ENCODE results near the gene CINP. TPM values are rescaled to one million over a fixed set of nuclear protein-coding genes. Genes with fewer than 3 reads are reported as not detected.
A peak's percentile ranks its signal among the peaks of the same experiment; 100 is the strongest.

Gene CINP
- polyA plus RNA-seq (2013, experiment 1 of 2; ENCODE audit: insufficient read length): 37.8 TPM
- polyA plus RNA-seq (2013, experiment 2 of 2; ENCODE audit: insufficient read length): 35.2 TPM

DNA sequence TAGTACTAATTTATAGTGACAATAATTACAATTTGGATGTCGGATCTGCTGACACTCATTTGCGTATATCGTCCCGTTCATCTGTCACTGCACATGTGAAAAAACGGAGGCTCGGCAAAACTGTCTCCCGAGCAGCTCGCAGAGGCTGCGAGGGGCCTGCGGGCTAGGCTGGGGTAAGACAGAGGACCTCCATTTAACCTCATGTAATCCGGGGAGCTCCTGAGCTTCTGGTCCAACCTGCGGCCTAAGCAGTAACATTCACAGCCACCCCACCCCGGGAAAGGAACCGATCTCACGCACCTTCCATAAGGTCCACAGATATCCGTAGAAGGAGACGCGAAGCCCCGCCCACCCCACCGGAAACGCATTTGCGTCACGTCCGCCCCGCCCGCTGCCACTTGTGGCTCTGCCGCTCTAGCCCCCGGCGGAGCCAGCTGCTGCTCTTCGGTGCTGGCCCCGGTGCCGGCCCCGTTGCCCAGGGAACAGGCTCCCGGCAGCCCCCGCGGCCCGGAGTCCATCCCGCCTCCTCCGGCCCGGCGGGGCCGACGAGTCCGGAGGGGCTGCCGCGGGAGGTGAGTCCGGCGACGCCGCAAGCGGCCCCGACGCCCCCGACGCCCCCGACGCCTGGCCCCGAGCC is at the start of gene CINP, which contains the start of gene TECPR2:
CINP (minus strand) TSS at position 346 of the 637 bp plus-strand sequence; CDS start at position 307, 39 bp downstream.
TECPR2 (plus strand) TSS at position 397 of the 637 bp plus-strand sequence. CDS start 13,781 bp downstream, outside the sequence.
- peak; percentile 94 for DNase-seq

DNA sequence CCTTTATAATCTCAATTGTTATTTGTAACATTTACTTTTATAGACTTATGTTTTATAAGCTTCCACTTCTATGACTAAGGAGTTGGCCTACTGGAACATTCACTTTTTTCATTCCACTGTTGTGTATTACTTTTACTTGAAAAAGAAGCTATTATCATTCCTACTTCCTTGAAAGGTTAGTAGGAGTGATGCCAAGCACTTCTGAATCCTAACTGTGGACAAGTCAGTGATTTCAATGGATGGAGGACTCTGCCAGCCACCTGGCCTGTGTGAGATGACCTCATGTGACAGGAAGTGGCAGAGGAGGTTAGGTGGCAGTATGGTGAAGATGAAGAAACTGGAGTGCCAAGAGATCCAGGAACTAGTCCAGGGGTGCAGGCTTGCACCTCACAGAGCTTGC is 46.0 kb upstream of the CINP start:
- DNase-seq: no peak

DNA sequence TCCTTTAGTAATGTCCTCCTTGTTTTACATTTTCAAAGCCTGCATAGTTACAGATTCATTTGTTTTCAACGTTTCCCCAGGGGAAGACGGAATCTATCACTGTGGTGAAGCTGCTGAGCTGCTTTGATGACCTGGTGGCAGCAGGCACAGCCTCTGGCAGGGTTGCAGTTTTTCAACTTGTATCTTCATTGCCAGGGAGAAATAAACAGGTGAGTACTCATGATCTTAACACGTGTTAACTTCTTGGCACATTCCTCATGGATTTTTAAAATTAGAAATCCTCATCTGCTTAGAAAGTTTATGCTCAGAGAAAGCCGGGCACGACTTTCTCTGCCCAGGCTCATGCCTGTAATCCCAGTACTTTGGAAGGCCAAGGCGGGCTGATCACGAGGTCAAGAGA is 44.6 kb upstream of the CINP start:
- no peak for DNase-seq

DNA sequence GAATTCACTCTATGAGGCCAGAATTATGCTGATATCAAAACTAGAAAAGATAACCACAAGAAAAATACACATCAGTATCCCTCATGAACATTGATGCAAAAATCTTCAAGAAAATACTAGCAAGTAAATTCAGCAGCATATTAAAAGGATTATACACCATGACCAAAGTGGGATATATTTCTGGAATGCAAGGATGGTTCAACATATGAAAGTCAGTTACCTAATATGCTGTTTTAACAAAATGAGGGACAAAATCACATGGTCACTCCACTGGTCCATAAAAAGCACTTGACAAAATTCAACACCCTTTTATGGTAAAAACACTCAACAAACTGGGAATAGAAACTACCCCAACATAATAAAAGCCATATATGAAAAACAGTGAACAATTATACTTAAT is 40.3 kb upstream of the CINP start:
- no peak for DNase-seq

DNA sequence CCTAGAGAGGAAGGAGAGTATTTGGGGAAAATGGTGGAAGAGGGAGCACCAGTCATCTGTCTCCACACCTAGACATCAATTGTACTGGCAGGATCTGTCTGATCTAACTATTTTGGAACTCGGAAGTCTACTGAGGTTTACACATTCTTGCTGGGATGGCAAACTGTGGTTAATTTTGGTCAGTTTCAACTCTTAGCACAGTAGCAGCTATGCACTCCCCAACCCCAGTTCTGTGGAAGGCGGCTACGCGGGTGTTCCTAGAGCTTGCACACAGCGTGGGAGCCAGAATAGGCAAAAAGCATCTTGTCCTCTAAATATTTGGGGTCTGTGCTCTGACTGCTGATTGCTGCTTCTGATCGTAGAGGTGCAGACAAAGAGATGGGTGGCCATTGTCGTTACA is 33.8 kb upstream of the CINP start:
- DNase-seq: peak; percentile 48

DNA sequence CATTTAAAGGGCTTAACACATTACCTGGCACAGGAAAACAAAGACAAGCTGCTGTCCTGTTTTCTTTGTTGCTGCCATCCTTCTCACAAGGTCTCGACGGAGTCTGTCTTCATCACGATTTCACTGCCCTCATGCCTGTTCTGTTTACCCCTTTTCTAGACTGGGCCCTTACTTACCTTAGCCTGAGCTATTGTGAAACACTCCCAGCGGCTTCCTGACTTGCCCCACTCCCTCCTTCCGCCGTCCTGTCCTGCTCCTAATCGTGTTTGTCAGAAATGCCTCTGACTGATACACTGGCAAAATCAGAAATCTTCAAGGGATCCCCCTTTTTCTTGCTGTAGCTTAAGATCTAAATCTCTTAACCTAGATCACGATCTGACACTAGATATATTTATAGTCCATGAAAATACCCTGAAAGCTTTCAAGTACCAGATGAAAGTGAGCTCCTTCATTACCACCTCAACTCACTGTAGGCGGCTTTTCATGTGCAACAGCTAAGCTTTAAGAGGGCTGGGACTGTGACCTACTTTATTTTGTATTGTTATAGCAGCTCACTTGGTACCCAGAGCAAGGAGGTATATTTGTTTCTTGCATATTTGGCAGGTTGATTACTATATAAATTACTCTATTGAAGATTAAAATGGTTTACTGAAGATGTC is 32.2 kb upstream of the CINP start:
- no peak for DNase-seq

DNA sequence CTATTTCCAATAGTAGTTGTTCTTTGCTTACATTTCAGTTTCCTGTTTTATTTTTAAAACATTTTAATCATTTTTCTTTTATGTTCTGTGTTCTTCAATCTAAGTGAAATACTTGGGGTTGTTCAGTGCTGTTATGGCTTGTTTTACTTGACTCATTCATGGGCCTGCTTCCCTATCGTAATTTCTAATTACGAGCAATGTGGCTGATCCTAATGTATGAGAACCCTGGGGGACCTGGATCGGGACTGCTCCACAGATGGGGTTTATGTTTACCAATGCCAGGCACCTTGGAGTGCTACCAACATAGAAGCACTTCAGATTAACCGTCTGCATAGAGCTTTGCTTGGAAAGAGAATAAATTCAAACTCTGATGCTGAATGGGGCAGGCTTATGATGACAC is 29.8 kb upstream of the CINP start:
- DNase-seq: no peak

DNA sequence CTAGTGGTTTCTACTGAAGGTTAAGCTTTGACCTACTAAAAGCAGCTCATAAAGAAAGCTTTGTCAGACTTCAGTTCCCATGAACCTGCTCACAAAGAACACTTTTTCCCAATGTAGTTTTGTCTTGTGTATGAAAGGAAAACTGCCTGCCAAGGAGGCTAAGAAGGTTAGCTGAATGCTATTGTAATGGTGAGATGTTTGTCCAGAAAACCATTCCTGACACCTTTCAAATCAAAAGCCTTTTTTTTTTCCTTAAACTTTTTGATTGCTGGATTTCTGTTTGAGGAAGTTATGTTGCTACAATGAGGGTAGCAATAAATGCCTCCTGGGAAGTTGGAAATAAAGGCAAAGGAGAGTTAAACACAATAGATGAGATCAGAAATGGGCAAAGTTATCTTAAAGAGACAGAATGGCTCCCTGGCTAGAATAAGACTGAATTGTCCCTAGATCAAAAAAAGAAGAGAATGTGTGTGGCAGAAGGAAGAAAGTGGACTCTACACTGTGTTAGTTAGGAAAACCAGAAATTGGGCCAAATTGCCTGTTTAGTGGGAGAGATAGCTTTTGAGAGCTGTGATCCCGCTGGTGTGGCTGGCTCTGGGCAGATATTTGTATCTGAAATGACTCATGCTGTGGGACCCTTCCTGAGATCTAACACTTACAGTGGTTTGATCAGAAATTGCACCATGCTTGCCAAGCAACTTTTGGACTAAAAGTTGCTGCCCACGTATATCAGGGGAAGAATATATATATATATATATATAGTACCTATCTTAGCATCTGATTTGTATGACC is 27.6 kb upstream of the CINP start:
- peak; percentile 8 for DNase-seq

DNA sequence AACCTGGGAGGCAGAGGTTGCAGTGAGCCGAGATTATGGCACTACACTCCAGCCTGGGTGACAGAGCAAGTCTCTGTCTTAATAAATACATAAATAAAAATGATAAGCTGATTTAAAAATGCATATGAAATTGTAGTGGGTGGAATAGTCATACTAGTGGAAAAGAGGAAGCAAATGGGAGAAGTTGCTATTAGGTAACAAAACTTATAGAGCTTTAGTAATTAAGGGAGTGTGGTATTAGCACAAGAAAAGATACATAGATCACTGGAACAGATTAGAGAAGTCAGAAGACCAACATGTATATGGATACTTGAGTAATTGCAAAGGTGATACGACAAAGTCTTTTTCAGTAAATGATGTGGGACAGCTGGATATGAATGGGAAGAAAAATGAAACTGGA is 26.6 kb upstream of the CINP start:
- no peak for DNase-seq

DNA sequence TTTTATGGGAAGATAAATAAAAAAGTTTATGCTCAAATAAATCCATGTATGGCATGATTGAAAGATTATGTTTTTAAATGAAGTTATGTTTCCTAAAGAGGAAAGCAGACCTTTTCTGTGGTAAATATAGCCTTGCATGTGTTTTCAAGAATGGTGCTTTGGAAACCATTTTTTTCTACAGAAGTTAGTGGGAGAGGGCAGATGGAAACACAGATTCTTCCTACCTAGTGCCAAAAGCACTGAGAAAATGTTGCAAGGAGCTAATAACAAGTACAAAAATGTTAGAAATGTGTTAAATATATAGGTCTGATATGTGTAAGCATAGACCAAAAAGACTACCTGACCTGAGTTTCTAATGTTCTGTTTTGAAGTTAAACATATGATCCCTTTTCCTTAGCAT is 24.4 kb upstream of the CINP start:
- DNase-seq: no peak

DNA sequence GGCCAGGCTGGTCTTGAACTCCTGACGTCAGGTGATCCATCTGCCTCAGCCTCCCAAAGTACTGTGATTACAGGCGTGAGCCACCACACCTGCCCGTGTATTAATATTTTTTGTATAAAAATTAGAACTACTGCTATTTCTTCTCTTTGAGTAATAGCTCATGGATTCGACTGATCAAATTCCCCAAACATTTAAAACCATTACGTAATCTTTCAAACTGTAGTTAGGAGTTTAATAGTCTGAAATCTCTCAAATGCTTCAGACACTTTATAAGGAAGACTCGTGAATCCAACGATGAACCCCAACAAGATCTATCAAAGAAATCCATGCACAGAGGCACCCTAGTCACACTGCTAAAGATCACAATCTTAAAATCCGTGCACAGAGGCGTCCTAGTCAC is 16.1 kb upstream of the CINP start:
- no peak for DNase-seq

DNA sequence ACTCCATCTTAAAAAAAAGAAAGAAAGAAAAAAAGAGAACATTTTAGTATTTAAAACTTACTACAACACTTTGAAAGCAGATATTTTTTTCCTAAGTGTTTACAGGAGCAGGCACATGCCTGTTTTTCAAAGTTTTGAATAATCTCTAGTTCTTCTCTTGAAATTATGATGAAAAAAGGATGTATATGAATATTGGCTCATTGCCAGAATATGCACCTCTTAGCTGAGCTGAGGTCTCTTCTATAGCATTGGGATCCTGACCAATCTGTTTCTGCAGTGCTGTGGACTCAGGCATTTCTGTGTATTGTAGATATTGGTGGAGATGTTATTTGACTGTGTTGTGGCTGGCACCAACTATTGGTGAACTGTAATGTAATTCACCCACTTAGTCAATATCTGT is 15.0 kb upstream of the CINP start:
- no peak for DNase-seq

DNA sequence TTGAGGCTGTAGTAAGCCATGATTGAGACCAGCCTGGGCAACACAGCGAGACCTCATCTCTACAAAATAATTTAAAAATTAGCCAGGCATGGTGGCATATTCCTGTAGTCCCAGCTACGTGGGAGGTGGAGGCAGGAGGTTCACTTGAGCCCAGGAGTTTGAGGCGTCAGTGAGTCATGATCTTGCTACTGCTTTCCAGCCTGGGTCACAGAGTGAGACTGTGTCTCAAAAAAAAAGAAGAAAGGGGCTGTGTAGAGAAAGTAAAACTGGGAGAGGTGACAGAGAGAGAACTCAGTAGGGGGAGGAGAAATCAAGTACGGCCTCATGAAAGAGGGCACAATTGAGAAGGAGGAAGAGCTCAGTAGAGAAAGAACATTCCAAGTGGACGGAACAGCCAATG is 12.4 kb upstream of the CINP start:
- DNase-seq: no peak

DNA sequence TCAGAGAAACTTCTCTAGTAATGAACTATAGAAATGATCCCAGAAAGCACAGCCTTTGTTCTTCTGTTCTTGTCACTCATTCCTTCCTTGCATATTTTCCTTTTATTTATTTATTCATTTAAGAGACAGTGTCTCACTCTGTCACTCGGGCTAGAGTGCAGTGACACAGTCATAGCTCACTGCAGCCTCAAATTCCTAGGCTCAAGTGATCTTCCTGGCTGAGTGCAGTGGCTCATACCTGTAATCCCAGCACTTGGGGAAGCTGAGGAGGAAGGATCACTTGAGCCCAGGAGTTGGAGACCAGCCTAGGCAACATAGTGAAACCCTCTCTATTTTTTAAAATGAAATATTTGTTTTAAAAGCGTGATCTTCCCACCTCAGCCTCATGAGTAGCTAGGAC is 11.6 kb upstream of the CINP start:
- no peak for DNase-seq

DNA sequence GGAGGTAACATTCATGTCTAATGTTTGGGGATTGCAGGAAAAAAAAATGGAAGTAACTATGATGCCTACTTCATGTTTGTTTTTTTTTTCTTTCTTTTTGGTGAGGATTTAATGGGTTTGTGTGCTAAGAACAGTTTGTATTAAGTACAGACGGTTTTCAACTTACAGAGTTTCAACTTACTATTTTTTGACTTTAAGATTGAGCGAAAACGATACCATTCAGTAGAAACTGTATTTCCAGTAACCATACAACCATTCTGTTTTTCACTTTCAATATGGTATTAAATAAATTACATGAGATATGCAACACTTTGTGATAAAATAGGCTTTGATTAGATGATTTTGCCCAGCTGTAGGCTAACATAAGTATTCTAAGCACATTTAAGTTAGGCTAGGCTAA is 10.4 kb upstream of the CINP start:
- no peak for DNase-seq

DNA sequence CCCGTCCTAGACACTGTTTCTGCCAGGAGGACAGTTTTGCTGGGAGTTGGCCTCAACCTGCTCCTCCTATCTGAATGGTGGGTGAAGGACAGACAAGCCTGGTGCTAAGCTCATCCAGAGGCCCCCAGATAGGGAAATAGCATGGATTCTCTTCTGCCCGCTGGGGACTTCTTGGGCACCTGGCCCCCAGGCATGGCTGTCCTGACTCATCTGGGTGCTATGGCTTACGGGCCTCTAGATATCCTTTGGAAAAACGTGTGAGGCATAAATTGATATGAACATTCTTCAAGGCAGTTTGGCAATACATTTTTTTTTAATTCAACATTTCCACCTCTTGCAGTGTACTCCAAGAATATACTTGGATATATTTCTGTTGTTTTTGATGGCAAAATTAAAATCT is 8.7 kb upstream of the CINP start:
- DNase-seq: no peak

DNA sequence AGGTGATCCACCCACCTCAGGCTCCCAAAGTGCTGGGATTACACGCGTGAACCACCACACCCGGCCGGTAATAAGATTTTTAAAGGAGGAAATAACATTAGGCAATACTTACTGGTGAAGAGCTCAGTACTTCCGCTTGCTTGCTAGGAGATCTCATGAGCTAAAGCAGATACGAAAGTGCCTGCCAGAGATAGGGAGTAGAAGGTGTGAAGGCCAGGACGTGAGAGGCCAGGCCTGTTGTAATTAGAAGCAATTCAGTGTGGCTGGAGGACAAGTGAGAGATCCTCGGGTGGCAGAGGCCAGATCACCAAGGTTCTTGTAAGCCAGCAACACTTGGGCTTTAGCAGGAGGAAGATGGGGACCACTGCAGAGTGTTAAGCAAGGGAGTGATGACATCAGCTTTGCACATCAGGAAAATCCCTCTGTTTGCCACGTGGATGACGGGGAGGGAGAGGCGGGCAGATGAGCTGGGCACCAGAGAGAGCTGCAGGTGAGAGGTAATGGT is 7.7 kb upstream of the CINP start:
- DNase-seq: no peak

DNA sequence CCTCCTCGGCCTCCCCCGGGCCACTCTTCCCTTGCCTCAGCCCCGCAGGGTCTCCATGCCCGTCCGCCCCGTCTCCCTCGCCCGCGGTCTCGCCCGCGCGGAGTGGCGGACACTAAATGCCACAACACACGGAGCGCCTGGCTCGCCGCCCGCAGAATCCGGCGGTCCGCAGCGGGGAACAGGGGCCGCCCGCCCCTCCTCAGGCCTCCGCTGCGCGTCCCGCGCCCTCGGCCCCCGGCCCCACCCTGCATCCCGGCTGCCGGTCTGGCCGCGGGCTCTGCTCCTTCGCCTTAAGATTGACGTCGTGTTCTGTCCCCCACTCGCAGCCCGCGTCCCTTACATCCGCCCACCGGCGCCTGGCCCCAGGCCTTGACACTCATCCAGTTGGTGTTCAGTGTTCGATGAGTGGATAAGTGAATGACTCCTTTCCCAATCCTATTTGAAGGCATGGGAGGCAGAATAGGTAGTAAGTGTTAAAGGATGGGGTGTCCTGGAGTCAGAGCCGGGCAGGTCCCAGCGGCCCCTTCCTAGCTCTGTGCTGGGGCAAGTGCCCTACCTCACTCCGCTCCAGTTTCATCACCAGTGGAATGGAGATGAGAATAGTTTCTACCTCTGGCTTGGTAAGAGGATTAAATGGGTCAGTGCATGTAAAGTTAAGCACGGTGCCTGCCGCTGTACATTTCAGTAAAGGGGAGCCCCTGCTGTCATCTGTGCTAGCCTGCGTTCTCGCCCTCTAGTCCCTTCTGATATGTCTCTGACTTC is 673 bp upstream of the CINP start:
- peak; percentile 45 for DNase-seq

DNA sequence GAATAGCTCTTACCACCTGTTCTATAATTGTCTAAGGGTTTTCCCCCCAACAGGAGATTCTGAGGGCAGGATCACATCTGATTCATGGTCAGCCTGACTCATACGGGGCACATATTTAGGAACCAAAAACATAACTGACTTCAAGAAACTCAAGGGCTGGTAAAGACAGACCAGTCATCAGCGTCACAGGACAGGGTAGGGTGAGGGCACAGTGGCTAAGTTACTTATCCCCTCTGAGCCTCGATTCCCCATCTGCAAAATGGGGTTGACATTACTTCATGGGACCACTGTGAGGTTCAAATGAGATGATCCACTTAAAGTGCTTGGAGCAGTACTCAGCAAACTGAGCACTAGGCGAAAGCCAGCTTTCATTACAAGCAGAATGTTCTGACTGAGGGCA is 606 bp downstream of the CINP start:
- peak; percentile 30 for DNase-seq

DNA sequence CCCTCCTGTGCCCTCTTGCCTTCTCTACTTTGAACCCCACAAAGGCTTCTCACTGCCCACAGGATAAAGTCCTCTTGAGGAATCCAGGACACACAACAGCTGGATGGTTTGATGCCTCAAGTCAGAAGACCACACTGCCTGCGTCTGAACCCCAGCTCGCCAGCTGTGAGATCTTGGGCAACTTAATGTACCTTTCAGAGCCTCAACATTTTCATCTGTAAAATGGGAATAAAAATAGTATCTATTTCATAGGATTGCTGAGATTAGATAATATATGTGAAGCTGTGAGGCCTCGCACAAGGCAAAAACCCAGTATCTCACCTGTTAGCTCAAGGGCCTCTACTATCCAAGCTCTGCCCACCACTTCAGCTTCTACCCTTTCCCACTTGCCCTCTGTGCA is 2.3 kb downstream of the CINP start:
- no peak for DNase-seq

DNA sequence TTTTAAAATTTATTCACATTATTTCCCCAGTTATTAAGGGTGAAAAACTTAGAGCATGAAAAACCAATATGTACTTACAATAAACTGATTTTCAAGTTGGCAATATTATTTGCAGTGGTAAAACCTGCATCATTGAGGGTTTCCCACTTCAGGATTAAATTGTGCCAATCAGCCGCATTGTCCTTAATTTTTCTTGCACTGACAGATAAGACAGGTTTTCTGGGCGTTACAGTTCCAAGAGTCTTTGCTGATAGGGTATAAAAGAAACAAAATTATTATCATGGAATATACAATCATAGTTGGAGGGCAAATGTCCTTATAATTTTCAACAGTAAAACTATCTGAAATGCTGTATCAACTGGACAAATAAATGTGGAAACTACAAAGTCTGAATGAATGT is 3.3 kb downstream of the CINP start:
- no peak for DNase-seq

DNA sequence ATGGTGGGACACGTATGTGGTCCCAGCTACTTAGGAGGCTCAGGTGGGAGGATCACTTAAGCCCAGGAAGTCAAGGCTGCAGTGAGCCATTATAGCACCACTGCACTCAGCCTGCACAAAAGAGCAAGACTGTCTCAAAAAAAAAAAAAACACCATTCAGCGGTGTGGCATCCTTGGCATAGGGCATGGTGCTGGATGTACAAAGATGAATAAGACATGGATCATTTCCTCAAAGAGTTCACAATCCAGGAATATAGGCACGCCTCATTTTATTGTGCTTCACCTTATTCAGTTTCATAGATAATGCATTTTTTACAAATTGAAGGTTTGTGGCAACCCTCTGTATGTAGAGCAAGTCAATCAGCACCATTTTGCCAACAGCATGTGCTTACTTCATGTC is 6.4 kb downstream of the CINP start:
- no peak for DNase-seq
